Neural cell (in vitro differentiated cells): ENCODE measurements around the gene EXOC6B.

Source experiments
- POLR2AphosphoS5 ChIP-seq: IDR thresholded peaks from 2 replicates; pipeline ENCODE4 v1.6.1; 2012
- TF ChIP-seq, protein P1 (sequence below): fragments of 450-650 bp; IDR thresholded peaks from 2 replicates; pipeline ENCODE4 v1.5.1; 2014; ENCODE audit warnings: antibody characterized with exemption, mild to moderate bottlenecking, moderate library complexity; ENCODE audit not compliant: poor library complexity, severe bottlenecking

DNA sequence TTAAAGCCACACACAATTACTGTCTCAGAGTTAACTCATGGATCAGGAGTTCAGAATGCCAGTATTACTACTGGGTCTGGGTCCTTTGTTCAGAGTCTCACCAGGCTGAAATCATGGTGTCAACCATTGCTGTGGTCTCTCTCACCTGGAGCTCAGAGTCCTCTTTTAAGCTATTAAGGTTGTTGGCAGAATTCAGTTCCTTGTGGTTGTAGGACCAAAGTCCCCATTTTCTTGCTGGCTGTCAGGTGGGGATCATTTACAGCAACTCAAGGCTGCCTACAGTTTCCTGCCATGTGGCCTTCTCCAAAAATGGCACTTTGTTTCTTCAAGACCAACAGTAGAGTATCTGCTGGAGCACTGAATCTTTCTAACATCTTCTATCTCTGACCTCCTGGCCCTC, 113.5 kb downstream of the EXOC6B start:
- no peak for TF ChIP-seq POLR2AphosphoS5
- TF ChIP-seq, protein P1, sequence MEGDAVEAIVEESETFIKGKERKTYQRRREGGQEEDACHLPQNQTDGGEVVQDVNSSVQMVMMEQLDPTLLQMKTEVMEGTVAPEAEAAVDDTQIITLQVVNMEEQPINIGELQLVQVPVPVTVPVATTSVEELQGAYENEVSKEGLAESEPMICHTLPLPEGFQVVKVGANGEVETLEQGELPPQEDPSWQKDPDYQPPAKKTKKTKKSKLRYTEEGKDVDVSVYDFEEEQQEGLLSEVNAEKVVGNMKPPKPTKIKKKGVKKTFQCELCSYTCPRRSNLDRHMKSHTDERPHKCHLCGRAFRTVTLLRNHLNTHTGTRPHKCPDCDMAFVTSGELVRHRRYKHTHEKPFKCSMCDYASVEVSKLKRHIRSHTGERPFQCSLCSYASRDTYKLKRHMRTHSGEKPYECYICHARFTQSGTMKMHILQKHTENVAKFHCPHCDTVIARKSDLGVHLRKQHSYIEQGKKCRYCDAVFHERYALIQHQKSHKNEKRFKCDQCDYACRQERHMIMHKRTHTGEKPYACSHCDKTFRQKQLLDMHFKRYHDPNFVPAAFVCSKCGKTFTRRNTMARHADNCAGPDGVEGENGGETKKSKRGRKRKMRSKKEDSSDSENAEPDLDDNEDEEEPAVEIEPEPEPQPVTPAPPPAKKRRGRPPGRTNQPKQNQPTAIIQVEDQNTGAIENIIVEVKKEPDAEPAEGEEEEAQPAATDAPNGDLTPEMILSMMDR: no peak
